ENCODE data around the gene COLEC11.

Gene COLEC11

GRCh38 chr2:3642521-3643215 is 47.8 kb downstream of the COLEC11 start:
- TF ChIP-seq CTCF (conservative IDR thresholded peaks at IDR 0.05), result no peak
- no peak overlapping the region for H3K27ac ChIP-seq

GRCh38 chr2:3643371-3644245 is 48.7 kb downstream of the COLEC11 start:
- no peak overlapping the region for H3K27ac ChIP-seq

GRCh38 chr2:3644246-3644525 is 49.3 kb downstream of the COLEC11 start:
- H3K27ac ChIP-seq, result no peak overlapping the region
- no peak for TF ChIP-seq CTCF (conservative IDR thresholded peaks at IDR 0.05)

More at GRCh38 chr2:3643371-3644245, 48.7 kb downstream of the COLEC11 start:
- no peak for TF ChIP-seq CTCF (conservative IDR thresholded peaks at IDR 0.05)

GRCh38 chr2:3644891-3645605 is 50.1 kb downstream of the COLEC11 start:
- TF ChIP-seq CTCF (conservative IDR thresholded peaks at IDR 0.05), result no peak
- no peak overlapping the region for H3K27ac ChIP-seq

- no peak overlapping the region for H3K27ac ChIP-seq
- no peak for TF ChIP-seq CTCF (conservative IDR thresholded peaks at IDR 0.05)
Observed at GRCh38 chr2:3645745-3646389, 51.0 kb downstream of the COLEC11 start.

- H3K27ac ChIP-seq, result no peak overlapping the region
- no peak for TF ChIP-seq CTCF (conservative IDR thresholded peaks at IDR 0.05)
Observed at GRCh38 chr2:3646446-3646845, 51.5 kb downstream of the COLEC11 start.

GRCh38 chr2:3647246-3647645 is 52.3 kb downstream of the COLEC11 start:
- no peak for TF ChIP-seq CTCF (conservative IDR thresholded peaks at IDR 0.05)
- H3K27ac ChIP-seq, result no peak overlapping the region
